GM23248 (cell line): ENCODE measurements around the gene EDA. TPM values are rescaled to one million over a fixed set of nuclear protein-coding genes. Genes with fewer than 3 reads are reported as not detected.
"Not testable (repeated sequence)": the region's sequence is repeated elsewhere in the genome, so short reads cannot be mapped to it uniquely, and the experiment has no call there.

Source experiments
- DNase-seq: peaks from one replicate; pipeline ENCODE4 v3.0.0-alpha.2; 2015
- H2AFZ ChIP-seq: fragments of 200-600 bp; sonication (generic); 2 replicates; pipeline ENCODE4 v1.6.1; 2016; ENCODE audit warnings: antibody characterized with exemption
- H3F3A ChIP-seq: fragments of 200-600 bp; sonication (generic); 2 replicates; pipeline ENCODE4 v1.6.1; 2016; ENCODE audit warnings: mild to moderate bottlenecking, antibody characterized with exemption, mixed run types; ENCODE audit not compliant: insufficient read depth
- H3K27ac ChIP-seq: fragments of 200-600 bp; sonication (generic); 2 replicates; pipeline ENCODE4 v1.5.1; 2016; ENCODE audit warnings: mild to moderate bottlenecking
- H3K27me3 ChIP-seq: fragments of 200-600 bp; sonication (generic); replicated peaks from 2 replicates; pipeline ENCODE4 v1.6.1; 2016; ENCODE audit warnings: mild to moderate bottlenecking; ENCODE audit not compliant: insufficient read depth
- H3K36me3 ChIP-seq: fragments of 200-600 bp; sonication (generic); 2 replicates; pipeline ENCODE4 v1.6.1; 2016; ENCODE audit warnings: low read depth, mild to moderate bottlenecking
- H3K4me1 ChIP-seq: fragments of 200-600 bp; sonication (generic); 2 replicates; pipeline ENCODE4 v1.6.1; 2016; ENCODE audit warnings: mild to moderate bottlenecking; ENCODE audit not compliant: insufficient read depth
- H3K4me2 ChIP-seq: fragments of 200-600 bp; sonication (generic); one replicate; pipeline ENCODE4 v1.6.1; 2016; ENCODE audit warnings: mild to moderate bottlenecking; ENCODE audit not compliant: unreplicated experiment
- H3K4me3 ChIP-seq: fragments of 200-600 bp; sonication (generic); 2 replicates; pipeline ENCODE4 v1.5.1; 2016; ENCODE audit warnings: mild to moderate bottlenecking
- H3K79me2 ChIP-seq: fragments of 200-600 bp; sonication (generic); 2 replicates; pipeline ENCODE4 v1.6.1; 2016; ENCODE audit warnings: mild to moderate bottlenecking; ENCODE audit not compliant: insufficient read depth
- H3K9ac ChIP-seq: fragments of 200-600 bp; sonication (generic); 2 replicates; pipeline ENCODE4 v1.6.1; 2016; ENCODE audit warnings: mild to moderate bottlenecking
- H3K9me2 ChIP-seq: fragments of 200-600 bp; sonication (generic); 2 replicates; pipeline ENCODE4 v1.6.1; 2016; ENCODE audit warnings: mixed run types, mild to moderate bottlenecking, moderate library complexity; ENCODE audit not compliant: insufficient read depth
- H3K9me3 ChIP-seq: fragments of 200-600 bp; sonication (generic); one replicate; pipeline ENCODE4 v1.6.1; 2017; ENCODE audit warnings: low read depth
- H4K20me1 ChIP-seq: fragments of 200-600 bp; sonication (generic); 2 replicates; pipeline ENCODE4 v1.6.0; 2016; ENCODE audit not compliant: insufficient read depth
- EZH2 ChIP-seq: fragments of 200-600 bp; sonication (generic); IDR thresholded peaks from 2 replicates; pipeline ENCODE4 v1.6.1; 2018; ENCODE audit warnings: antibody characterized with exemption, mild to moderate bottlenecking; ENCODE audit not compliant: insufficient read depth, poor library complexity, severe bottlenecking
- EZH2phosphoT487 ChIP-seq: fragments of 200-600 bp; sonication (generic); IDR thresholded peaks from 2 replicates; pipeline ENCODE4 v1.6.1; 2018; ENCODE audit warnings: antibody characterized with exemption, moderate library complexity, mild to moderate bottlenecking, low read depth; ENCODE audit not compliant: insufficient read depth
- WGBS, 2 experiments: methylation state at CpG; one replicate each; pipeline ENCODE4 v1.1.6; 2015 to 2017; ENCODE audit warnings: low lambda C conversion rate in 2 of 2, low coverage in 1 of 2; ENCODE audit errors: missing lambda C conversion rate in 2 of 2; 5-methylcytosine and 5-hydroxymethylcytosine counted together
- in situ Hi-C: fragments of 300-500 bp; cut with MboI; formaldehyde crosslinking; loops from 2 replicates; pipeline ENCODE4 v1.15.0; 2020
- polyA plus RNA-seq: library from polyadenylated mRNA; unstranded; fragments of >200 nt; fragmentation: Nextera tagmentation; extraction: Ambion mirVana; gene quantifications from 2 replicates; pipeline ENCODE4 v1.2.1, GENCODE V29; 2016
- total RNA-seq: library from RNA; depleted of rRNA; stranded (reverse); fragments of >200 nt; shearing (Covaris generic); gene quantifications from 2 replicates; pipeline ENCODE4 v1.2.3, GENCODE V29; 2014

EDA gene
- total and polyA plus RNA-seq, 2 experiments from 2014 or later, result 0.11 TPM; not detected in 1

DNA sequence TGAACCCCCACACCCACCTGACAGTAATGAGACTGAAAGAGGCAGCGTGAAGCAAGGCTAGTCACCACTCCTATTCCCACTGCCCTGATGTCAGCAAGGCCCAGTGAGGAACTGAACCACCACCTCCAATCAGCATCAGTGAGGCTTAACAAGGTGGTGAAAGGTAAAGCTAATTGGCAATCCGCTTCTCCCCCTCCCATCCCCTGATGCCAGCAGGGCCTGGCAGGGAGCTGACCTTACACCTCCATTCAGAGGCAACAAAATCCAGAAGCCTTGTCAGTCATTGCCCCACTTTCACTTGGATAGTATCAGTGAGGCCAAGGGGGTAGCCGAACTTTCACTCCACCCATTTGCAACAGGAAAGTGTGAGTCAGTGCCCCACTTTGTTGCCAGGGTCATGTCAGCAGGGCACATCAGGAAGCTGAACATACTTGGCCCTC, 373.1 kb downstream of the EDA start:
- Histone ChIP-seq H3K9me2 (no peaks in the 10 kb centered on the region), H3K9ac (no peak overlapping the region), H3K27me3 (no peaks in the 10 kb centered on the region), H3K4me2 (no peak overlapping the region), H2AFZ (no peak overlapping the region), H4K20me1 (no peaks in the 10 kb centered on the region), H3K4me3 (no peak overlapping the region), H3K9me3 (no peaks in the 10 kb centered on the region), H3K79me2 (no peaks in the 10 kb centered on the region), H3F3A (no peaks in the 10 kb centered on the region), H3K4me1 (no peaks in the 10 kb centered on the region), H3K36me3 (no peaks in the 10 kb centered on the region), H3K27ac (no peak overlapping the region)
- DNase-seq, result no peak
- 58 to 90% methylated on average over 2 to 3 of the region's 3 CpGs for WGBS, 2 experiments
- in situ Hi-C loops, result no loop called here
- TF ChIP-seq EZH2phosphoT487, result no peak
- no peak for TF ChIP-seq EZH2

DNA sequence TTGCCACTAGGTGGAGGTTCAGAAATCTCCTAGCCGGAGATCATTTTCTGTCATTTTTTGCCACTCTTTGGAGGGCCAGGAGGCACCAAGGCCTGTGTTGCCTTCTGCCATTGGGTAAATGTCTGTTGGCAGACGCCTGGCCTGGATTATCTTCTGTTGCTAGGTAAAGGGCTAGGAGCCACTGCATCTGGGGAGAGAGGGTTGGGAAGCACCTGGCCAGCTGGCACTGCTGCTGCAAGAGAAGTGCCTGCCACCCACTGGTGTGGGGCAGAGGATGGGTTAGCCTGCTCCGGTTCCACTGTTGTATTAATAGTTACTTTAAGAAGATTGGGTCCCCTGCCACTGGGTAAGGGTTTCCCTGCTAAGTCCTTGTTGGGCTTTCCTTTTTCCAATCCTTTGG, 375.8 kb downstream of the EDA start:
- Histone ChIP-seq H3K27me3 (no peaks in the 10 kb centered on the region), H3K27ac (no peak overlapping the region), H3K9me3 (no peaks in the 10 kb centered on the region), H3K36me3 (no peaks in the 10 kb centered on the region), H3K79me2 (no peaks in the 10 kb centered on the region), H3K4me3 (no peak overlapping the region), H3K9me2 (no peaks in the 10 kb centered on the region), H2AFZ (no peak overlapping the region), H3K4me1 (no peaks in the 10 kb centered on the region), H3K4me2 (no peak overlapping the region), H3K9ac (no peak overlapping the region), H4K20me1 (no peaks in the 10 kb centered on the region), H3F3A (no peaks in the 10 kb centered on the region)
- TF ChIP-seq EZH2phosphoT487, result no peak
- no peak for TF ChIP-seq EZH2
- 59 to 73% methylated on average over 2 to 3 of the region's 3 CpGs for WGBS, 2 experiments
- DNase-seq, result no peak
- in situ Hi-C loops, result no loop called here

DNA sequence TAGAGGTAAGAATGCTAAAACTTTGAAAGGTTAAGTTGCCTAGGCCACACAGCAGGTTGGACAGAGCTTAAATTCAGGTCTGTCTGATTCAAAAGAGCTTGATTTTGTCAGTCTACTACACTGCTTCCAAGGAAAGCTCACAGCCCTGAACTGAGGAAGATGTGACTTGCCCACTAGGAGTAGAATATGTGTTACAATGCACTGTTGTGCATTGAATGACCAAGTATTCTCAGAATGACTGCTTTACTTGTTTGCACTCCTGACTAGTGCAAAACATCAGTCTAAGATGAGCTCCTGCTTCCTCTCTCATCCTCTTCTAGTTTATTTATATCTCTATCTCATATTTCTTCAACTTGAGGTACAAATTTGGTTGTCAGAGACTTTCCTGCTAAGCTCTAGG, 377.6 kb downstream of the EDA start:
- Histone ChIP-seq H3K9ac (no peak overlapping the region), H3K4me2 (no peak overlapping the region), H4K20me1 (no peaks in the 10 kb centered on the region), H3K27ac (no peak overlapping the region), H3K9me2 (no peaks in the 10 kb centered on the region), H3K4me1 (no peaks in the 10 kb centered on the region), H3K4me3 (no peak overlapping the region), H3K27me3 (no peaks in the 10 kb centered on the region), H3K79me2 (no peaks in the 10 kb centered on the region), H3K9me3 (no peaks in the 10 kb centered on the region), H3K36me3 (no peaks in the 10 kb centered on the region), H3F3A (no peaks in the 10 kb centered on the region), H2AFZ (no peak overlapping the region)
- TF ChIP-seq EZH2, result no peak
- no peak for TF ChIP-seq EZH2phosphoT487
- DNase-seq, result no peak
- in situ Hi-C loops, result no loop called here

DNA sequence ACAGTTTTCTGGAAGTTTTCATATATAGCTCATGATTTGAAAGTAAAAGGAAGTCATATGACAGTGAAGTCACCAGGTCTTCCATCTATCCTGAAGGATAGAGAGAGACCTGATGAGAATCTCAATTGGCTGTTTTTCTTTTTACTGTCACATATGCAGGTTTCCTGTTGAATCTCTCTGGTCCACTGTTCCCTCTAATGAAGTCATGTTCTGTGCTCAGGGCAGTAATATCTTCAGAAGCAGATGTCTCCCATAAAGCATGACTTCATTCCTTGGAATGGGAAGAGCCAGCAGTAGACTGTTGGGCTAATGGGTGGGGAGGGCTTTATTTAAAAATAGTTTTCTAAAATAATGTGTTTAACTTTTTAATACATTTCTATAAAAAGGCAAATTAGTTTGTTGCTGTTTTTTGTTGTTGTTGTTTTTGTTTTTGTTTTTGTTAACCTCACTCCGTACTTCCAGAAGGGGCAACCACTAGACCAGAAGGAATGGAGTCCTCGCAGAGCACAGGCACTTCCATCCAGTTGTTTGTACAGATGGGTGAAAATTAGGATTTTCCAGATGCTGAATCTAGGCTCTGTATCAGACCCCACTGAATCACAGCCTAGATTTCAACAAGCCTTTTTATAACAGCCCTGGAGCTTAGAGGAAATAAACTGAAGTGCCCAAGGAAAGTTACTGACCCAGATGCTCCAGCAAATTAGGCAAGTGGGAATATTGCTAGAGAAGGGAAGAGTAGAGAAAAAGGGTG, 379.6 kb downstream of the EDA start:
- no peaks in the 10 kb centered on the region for H3K9me2 ChIP-seq
- H3K4me1 ChIP-seq, result no peaks in the 10 kb centered on the region
- no peaks in the 10 kb centered on the region for H4K20me1 ChIP-seq
- H3K4me2 ChIP-seq, result no peak overlapping the region
- TF ChIP-seq EZH2 (no peak), EZH2phosphoT487 (no peak)
- no peaks in the 10 kb centered on the region for H3F3A ChIP-seq
- no peak for DNase-seq
- H3K4me3 ChIP-seq, result no peak overlapping the region
- no peaks in the 10 kb centered on the region for H3K9me3 ChIP-seq
- H3K79me2 ChIP-seq, result no peaks in the 10 kb centered on the region
- in situ Hi-C loops, result no loop called here
- H3K36me3 ChIP-seq, result no peaks in the 10 kb centered on the region
- H2AFZ ChIP-seq, result no peak overlapping the region
- no peaks in the 10 kb centered on the region for H3K27me3 ChIP-seq
- H3K9ac ChIP-seq, result no peak overlapping the region
- H3K27ac ChIP-seq, result no peak overlapping the region
- 2 to 5% methylated on average over 2 of the region's 2 CpGs for WGBS, 2 experiments

DNA sequence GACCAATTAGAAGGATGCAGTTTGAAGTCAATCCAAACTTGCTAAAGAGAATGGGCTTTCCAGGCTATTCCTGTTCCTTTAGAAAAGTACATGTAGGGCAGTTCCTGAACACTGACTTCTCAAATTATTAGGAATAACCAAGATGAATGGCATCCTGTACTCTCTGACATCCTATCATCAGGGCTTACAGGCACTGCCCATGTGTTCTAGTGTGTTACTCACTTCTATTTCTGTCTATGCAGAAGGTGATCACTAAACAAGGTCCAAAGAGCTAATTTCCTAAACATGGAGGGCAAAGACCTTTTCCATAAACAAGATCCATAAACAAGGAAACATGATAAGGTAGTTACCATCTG, 380.2 kb downstream of the EDA start:
- in situ Hi-C loops, result no loop called here
- no peaks in the 10 kb centered on the region for H3K9me2 ChIP-seq

DNA sequence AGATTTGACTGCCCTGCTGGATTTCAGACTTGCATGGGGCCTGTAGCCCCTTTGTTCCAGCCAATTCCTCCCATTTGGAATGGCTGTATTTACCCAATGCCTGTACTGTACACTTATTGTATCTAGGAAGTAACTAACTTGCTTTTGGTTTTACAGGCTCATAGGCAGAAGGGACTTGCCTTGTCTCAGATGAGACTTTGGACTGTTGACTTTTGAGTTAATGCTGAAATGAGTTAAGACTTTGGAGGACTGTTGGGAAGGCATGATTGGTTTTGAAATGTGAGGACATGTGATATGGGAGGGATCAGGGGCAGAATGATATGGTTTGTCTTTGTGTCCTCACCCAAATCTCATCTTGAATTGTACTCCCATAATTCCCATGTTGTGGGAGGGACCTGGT, 382.4 kb downstream of the EDA start:
- H3K4me2 ChIP-seq, H3F3A ChIP-seq, DNase-seq, H3K9me2 ChIP-seq, H3K9ac ChIP-seq, H4K20me1 ChIP-seq, H3K36me3 ChIP-seq, H3K79me2 ChIP-seq, H3K4me1 ChIP-seq, H2AFZ ChIP-seq, H3K27me3 ChIP-seq, in situ Hi-C loops, H3K27ac ChIP-seq, H3K4me3 ChIP-seq, H3K9me3 ChIP-seq: not testable (repeated sequence)

More for the DNA sequence above, 380.2 kb downstream of the EDA start:
- Histone ChIP-seq H3K27ac (no peak overlapping the region), H3K4me1 (no peaks in the 10 kb centered on the region), H3K79me2 (no peaks in the 10 kb centered on the region), H3F3A (no peaks in the 10 kb centered on the region), H3K9me3 (no peaks in the 10 kb centered on the region), H3K4me3 (no peak overlapping the region), H2AFZ (no peak overlapping the region), H4K20me1 (no peaks in the 10 kb centered on the region), H3K4me2 (no peak overlapping the region), H3K27me3 (no peaks in the 10 kb centered on the region), H3K9ac (no peak overlapping the region), H3K36me3 (no peaks in the 10 kb centered on the region)
- TF ChIP-seq EZH2phosphoT487, result no peak
- no peak for TF ChIP-seq EZH2
- DNase-seq, result no peak
